HG03159 (cell line): ENCODE results near the gene ADGRL3.

Experiments
- ATAC-seq: cut with Tn5 transposase; IDR thresholded peaks from one replicate; pipeline ENCODE4 v1.9.1; 2021; ENCODE audit warnings: mild to moderate bottlenecking, moderate library complexity; ENCODE audit not compliant: unreplicated experiment

Gene ADGRL3

DNA sequence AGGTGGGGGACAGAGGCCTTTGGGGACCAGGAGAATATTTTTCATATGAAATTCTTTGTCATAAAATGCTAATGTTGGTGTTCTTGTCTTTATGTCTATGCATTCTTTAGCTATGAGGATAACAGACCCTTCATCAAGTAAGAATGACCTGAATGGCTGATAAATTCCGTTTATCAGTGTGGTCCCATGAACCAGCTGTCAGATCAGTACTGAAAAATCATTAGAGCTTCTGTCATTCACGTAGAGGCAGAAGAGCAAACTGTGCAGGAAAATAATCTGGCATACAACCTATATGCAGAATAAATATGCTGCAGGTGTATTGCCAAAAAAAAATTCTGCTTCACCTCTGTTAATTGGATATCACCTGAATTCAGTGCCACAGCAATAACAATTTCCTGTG lies 828.6 kb downstream of the ADGRL3 start:
- ATAC-seq, result no peak

DNA sequence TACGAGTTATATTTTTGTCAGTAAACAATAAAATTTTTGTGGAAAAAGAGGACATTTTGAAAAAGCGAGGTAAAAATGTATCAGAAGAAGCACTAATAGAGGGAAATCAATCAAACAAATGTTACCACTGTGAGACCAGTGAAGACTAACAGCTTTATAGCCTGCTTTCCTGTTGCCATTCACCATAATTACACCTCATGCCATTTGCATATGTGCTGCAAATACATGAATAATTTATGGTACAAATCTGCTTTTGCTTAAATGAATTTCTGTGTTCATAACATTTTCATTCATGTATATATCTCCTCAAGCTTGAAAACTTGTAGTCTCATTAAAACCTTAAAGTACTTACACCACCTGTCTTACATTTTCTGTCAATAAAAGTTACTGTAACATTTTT lies 830.8 kb downstream of the ADGRL3 start:
- no peak for ATAC-seq

DNA sequence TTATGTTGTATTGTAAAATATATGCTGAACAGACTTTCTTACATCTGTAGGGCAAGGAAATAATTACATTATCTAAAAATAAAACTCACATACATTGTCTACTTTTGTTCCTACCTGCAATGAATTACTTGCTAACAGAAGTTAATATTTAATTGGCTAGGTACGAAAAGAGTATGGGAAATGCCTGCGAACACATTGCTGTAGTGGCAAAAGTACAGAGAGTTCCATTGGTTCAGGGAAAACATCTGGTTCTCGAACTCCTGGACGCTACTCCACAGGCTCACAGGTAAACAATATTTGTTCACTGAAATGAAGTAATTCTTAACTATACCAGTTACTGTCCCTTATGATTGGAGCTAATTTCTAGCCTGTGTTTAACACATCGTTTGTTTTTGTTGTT lies 837.4 kb downstream of the ADGRL3 start:
- ATAC-seq, result no peak

DNA sequence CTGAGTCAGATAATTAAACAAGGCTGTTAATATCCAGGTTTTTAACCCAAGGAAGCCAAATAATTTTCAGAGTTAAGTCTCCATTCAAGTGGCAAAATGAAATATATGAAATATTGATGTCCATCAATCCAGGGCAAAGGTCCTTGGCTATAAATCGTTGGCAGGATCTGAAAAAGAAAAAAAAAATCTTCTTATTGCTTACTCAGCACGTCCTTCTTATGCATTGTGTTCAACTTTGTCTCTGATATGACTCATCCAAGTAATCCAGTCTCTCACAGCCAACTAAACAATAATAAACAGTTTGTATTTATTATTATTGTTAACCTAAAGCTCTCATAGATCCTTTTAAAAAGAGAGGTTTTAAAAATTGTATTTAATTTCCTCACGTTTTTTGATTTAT lies 851.2 kb downstream of the ADGRL3 start:
- ATAC-seq, result no peak

DNA sequence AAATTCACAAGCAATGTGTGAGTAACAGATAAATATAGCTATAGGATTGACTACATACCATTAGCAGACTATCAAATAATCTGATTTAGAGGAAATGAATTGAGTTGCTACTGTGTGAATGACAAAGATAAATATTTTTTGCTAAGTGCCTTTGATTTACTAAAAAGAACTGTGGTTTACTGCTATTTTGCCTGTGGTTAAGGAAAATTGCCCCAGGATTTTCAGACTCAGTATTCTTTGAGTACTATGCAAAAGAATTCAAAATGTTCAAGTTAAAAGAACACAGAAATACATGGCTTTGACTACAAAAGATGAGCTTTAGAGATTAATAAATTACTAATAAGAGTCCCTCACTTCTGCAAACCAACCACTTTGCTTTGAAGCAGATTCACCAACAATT lies 853.8 kb downstream of the ADGRL3 start:
- ATAC-seq, result no peak

DNA sequence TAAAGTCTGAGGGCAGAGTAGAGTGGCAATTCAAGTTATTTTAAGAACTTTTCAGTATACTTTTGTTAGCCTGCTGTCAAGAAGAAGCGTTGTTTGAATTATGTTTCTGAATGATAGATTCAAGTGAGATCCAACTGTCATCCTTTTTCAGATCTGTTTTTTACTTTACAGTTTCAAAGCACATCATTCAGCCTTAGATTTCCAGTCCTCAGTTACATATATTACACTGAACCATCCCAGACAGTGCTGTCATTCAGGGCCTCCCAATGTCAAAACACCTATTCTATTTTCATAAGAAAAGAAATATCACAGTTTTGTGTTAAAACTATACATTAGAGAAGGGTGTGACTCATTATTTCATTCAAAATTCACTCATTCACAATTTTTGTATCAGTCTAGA lies 856.9 kb downstream of the ADGRL3 start:
- ATAC-seq, result no peak

DNA sequence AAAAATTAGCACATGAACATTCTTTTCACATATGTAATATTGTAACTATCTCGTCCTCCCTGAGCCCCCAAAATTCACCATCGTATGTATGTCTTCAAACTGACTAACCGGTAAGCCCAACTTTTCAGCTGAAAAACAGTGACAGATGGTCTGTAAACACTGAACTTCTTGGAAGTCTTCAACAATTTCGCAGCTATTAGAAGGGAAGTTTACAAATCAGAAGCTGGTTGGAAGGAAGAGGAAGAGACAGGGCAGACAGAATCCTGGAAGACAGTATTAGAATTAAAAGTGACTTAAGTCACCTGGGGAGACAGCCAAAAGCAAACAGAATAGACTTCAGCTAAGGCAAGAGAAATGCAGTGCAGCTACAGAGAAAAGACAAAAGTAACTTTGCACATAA lies 858.4 kb downstream of the ADGRL3 start:
- ATAC-seq, result no peak

DNA sequence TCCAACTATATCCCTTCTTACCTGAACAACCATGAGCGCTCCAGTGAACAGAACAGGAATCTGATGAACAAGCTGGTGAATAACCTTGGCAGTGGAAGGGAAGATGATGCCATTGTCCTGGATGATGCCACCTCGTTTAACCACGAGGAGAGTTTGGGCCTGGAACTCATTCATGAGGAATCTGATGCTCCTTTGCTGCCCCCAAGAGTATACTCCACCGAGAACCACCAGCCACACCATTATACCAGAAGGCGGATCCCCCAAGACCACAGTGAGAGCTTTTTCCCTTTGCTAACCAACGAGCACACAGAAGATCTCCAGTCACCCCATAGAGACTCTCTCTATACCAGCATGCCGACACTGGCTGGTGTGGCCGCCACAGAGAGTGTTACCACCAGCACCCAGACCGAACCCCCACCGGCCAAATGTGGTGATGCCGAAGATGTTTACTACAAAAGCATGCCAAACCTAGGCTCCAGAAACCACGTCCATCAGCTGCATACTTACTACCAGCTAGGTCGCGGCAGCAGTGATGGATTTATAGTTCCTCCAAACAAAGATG lies 870.2 kb downstream of the ADGRL3 start:
- ATAC-seq, result no peak

DNA sequence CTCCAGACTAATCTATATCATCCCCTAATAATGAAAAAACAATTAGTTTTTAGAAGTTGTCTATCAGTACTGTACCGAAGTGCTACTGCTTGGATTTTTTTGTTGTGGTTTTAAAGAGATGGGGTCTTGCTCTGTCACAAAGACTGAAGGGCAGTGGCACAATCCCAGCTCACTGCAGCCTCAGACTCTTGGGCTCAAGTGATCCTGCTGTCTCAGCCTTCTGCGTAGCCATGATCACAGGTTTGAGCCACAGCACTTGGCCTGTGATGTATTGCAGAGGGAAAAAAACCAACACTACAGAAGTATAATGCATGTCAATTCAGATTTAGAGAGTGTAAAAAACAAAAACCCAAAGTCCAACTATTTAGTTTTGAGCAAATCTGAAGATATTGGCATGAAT lies 875.0 kb downstream of the ADGRL3 start:
- ATAC-seq, result no peak

DNA sequence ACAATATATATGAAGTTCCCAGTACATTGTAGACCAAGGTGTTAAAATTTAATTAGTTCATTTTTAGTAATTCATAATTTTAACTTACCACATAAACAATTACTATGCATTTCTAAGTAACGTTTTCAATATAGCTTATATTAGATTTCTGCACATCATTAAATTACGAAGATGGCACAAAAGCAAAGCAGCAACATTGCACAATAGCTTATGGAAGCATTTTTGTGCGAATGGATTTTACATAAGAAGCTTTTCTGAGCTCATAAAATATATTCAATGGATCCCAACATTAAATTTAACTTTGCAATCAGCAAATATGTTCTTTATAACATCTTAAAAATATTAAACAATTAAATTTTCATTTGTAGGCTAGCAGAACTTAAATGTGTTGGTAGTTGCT lies 875.4 kb downstream of the ADGRL3 start:
- ATAC-seq, result no peak

DNA sequence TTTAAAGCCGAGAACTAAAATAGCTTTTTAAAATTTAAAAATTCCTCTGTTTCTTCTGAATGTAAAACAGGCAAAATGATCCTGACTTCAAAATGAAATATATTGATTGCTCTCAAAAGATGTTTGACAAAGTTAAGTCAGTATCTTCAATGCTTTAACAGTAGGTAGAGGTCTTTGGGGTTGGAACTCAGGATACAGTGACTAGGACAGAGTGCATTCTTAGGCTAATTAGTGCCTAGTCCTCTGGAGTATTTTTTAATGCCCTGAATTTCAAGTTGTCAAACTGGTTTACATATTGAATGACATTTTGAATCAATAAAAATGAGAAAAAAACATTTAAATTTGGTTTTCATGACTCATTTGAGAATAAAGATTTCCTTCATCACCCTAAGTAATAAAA lies 877.3 kb downstream of the ADGRL3 start:
- ATAC-seq, result no peak

DNA sequence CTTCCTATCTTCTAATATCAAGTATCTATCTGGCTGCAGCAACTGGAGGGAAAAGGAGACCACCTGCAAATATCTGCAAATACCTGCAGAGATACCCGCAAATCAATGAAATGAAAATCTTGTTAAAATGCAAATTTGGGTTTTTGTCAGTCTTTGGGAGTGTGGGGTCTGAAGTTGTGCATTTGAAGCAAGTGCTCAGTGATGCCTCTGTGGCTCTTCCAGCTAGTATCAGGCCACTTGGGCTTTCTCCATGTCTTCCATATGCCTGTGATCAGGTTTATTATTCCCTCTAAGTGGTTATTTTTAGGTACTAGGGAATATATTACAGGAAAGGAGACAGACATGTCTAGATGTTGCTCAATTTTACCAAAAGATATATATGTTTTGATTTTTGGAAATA lies 880.3 kb downstream of the ADGRL3 start:
- no peak for ATAC-seq

DNA sequence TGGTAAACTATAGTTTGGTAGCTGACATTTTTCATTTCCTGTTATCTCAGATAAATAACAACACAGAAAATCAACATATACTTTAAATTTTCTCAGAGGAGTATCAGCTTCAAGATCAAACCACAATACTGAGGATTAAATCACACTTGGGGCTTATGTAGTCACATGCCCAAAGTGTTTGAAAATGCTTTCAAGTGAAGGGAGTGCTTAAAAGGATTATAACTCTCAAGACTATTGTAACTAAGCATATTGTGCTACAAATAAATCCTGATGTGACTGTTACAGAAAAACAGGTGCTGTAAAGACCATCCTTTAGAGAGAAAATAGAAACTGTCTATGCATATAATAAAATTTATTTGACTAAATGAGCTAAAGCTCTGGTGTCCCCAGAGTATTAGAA lies 887.6 kb downstream of the ADGRL3 start:
- no peak for ATAC-seq

DNA sequence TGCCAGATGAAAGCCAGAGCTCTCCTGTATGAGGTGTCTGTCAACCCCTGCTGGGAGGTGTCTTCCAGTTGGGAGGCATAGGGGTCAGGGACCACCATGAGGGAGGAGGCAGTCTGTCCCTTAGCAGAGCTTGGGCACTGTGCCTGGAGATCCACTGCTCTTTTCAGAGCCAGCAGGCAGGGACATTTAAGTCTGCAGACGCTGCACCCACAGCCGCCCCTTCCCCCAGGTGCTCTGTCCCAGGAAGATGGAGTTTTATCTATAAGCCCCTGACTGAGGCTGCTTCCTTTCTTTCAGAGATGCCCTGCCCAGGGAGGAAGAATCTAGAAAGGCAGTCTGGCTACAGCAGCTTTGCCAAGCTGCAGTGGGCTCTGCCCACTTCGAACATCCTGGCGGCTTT lies 893.6 kb downstream of the ADGRL3 start:
- no peak for ATAC-seq

DNA sequence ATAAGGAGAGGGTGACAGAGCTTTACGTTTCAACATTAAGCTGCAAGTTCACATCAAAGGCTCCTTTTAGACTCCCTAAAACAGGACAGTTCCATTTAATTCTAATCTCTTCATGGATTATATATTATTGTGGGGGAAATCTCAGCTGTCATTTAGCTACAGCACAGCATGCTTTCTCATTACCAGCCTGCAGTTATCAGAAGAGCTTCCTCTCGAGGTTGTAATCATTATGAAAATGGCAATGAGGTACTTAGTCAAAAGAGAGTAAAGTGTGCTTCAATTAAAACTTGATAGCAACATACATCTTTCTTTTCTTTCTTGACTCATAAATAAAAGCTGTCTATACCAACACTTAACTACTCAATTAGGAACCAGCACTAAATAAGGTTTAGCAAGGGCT lies 896.8 kb downstream of the ADGRL3 start:
- no peak for ATAC-seq

DNA sequence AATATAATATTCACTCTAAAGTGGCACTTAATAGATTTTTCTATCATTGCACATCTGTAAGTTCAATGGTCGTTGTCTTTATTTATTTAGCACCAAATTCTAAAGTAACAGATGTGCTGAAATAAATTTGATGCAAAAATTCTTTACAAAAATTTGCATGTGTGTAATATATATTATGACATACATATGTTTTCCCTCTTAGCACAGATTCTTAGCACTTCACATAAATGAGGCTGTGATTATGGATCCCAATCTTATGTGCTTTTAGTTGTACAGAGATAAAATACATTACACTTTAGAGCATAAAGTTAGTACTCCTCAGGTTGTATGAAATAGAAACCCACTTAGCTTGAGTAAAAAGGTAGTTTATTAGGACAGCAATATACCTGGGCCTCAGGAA lies 915.1 kb downstream of the ADGRL3 start:
- no peak for ATAC-seq

DNA sequence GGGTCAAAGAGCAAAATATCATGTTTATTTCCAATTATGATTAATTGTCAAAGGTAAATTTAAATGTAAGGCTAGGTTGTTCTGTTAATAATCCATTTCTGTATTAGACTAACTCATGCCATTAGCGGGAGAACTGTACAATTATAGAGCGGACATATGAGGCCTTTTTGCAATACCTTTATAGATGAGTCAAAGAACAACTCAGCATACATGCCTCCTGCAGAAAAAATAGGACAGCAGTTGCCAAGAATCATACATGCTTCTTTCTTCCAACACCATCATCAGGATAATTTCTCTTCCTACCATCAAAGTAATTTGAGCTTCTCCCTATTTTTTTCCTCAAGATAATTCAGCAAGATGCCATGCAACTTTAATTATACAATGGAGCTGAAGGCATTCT lies 917.8 kb downstream of the ADGRL3 start:
- ATAC-seq, result no peak

DNA sequence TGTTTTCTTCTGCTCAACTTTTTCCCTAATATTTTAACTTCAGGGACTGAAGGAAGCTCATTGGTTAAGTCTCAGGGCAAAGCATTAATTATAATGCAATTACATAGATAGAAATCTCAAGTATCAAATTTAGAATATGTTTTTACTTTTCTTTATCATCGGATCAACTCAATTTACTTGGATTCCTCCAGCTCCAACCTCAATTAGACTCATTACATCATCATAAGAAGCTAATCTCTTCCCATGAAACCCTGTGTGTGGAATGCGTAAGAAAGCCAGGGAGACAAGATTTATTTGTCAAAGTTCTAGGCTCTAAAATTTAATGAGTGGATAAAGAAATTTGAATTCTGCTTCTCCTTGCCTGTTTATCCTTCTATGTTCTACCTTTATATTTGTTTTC lies 918.4 kb downstream of the ADGRL3 start:
- no peak for ATAC-seq

DNA sequence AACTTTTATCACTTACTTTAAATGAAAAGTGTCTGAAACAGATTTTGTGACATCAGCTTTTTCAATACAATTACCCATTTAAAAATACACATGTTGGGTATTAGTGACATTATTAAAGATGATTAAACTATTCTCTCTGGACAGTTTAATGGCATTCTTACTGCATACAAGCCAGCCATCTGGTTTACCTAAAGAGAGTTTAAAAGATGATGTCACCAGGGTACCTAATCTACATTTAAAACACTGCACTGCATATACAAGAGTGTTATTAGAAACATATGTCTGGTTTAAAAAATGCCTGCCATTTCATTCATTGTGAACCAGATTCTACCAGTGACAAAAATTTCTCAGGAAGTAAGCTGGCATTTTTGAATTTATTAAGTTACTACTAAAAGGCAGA lies 919.1 kb downstream of the ADGRL3 start:
- no peak for ATAC-seq

DNA sequence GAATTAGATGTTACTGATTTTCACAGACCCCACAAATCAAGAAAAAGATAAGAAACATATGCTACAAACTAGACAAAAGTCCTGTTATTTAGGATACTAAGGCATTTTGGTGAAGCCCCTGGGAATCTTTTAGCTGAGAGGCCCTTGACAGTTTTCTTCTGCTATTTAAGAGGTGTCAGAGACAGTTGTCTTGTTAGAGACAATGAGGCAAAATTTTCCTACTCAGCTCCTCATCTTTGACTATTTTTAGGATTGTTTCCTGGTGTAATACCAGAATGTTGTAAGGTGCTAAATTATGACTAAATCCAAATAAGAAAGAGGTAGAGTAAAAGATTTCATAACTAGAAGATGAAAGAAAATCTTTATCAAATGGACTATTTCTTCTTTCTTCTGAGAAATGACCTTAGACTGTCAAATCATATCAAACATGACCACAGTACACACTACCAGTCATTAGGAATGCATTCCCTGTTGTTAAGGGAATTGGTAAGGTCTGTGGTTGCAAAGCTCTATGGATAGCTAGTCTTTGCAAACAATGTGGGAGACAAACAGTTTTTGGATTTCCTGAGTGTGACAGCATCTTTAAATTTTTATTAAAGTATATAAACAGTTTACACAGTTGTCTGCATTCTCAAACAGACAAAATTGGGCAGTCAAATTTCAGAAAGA lies 926.1 kb downstream of the ADGRL3 start:
- ATAC-seq, result no peak
